IMR-90 (cell line): Measurements from ENCODE around the gene LALBA. TPM values are rescaled to one million over a fixed set of nuclear protein-coding genes. Genes with fewer than 3 reads are reported as not detected.

ENCODE experiments used
- ATAC-seq: fragments of 200-7000 bp; cut with Tn5 transposase; 2 replicates; pipeline ENCODE4 v1.9.1; 2020; ENCODE audit warnings: low read depth, mild to moderate bottlenecking, moderate library complexity
- BruUV-seq: library from RNA; stranded (reverse); fragments of 400-500 nt; replicated peaks from 2 replicates; lab custom pipeline; 2021; lab: Mats Ljungman, UMichigan
- CTCF ChIA-PET: fragments of 300-600 bp; formaldehyde crosslinking; extraction: SDS; loops from one replicate; lab custom pipeline; 2021; ENCODE audit warnings: antibody characterized with exemption; lab: Yijun Ruan, JAX
- POLR2A ChIA-PET: fragments of 300-600 bp; sonication (Branson Sonifier 250); formaldehyde crosslinking; loops from one replicate; lab custom pipeline; 2022; ENCODE audit warnings: antibody characterized with exemption; ENCODE audit not compliant: unreplicated experiment; lab: Charles Lee
- DNase-seq: peaks from one replicate; pipeline ENCODE4 v3.0.0; 2013
- H2AFZ ChIP-seq: replicated peaks from 2 replicates; pipeline ENCODE3; 2013; ENCODE audit warnings: low read length, mild to moderate bottlenecking; ENCODE audit not compliant: poor library complexity
- H2AK5ac ChIP-seq: 2 replicates; pipeline ENCODE4 v1.6.1; 2013; ENCODE audit warnings: low read depth, low read length, inconsistent platforms
- H2AK9ac ChIP-seq: replicated peaks from 2 replicates; pipeline ENCODE3; 2013; ENCODE audit warnings: mild to moderate bottlenecking, low read depth, low read length, moderate library complexity; ENCODE audit not compliant: poor library complexity
- H2BK120ac ChIP-seq: 2 replicates; pipeline ENCODE4 v1.6.1; 2013; ENCODE audit warnings: low read depth, low read length, inconsistent platforms
- H2BK15ac ChIP-seq: 3 replicates; pipeline ENCODE4 v1.6.1; 2013; ENCODE audit warnings: low read depth, low read length, inconsistent platforms
- H2BK20ac ChIP-seq: 2 replicates; pipeline ENCODE4 v1.6.1; 2013; ENCODE audit warnings: low read depth, mild to moderate bottlenecking, inconsistent platforms, low read length, moderate library complexity
- H2BK5ac ChIP-seq: 2 replicates; pipeline ENCODE4 v1.6.1; 2013; ENCODE audit warnings: mild to moderate bottlenecking, low read depth, low read length, inconsistent platforms; ENCODE audit not compliant: poor library complexity, severe bottlenecking
- H3K14ac ChIP-seq: replicated peaks from 2 replicates; pipeline ENCODE4 v1.6.1; 2013; ENCODE audit warnings: low read depth, low read length, inconsistent platforms
- H3K18ac ChIP-seq: 2 replicates; pipeline ENCODE4 v1.6.1; 2013; ENCODE audit warnings: low read depth, low read length, control low read depth
- H3K23ac ChIP-seq: 2 replicates; pipeline ENCODE4 v1.6.1; 2013; ENCODE audit warnings: low read depth, low read length, inconsistent platforms
- H3K27ac ChIP-seq: 2 replicates; pipeline ENCODE4 v1.5.1; 2013; ENCODE audit warnings: mild to moderate bottlenecking, control low read depth, low read length; ENCODE audit not compliant: insufficient read depth
- H3K27me3 ChIP-seq: 2 replicates; pipeline ENCODE4 v1.6.1; 2013; ENCODE audit warnings: low read length; ENCODE audit not compliant: control insufficient read depth, insufficient read depth
- H3K36me3 ChIP-seq: 2 replicates; pipeline ENCODE4 v1.6.1; 2013; ENCODE audit warnings: low read length, mixed read lengths; ENCODE audit not compliant: control insufficient read depth, insufficient read depth
- H3K4ac ChIP-seq: 2 replicates; pipeline ENCODE4 v1.6.1; 2013; ENCODE audit warnings: low read depth, low read length, inconsistent platforms
- H3K4me1 ChIP-seq: 2 replicates; pipeline ENCODE4 v1.6.1; 2013; ENCODE audit warnings: low read length, mixed read lengths; ENCODE audit not compliant: control insufficient read depth, insufficient read depth
- H3K4me2 ChIP-seq: 2 replicates; pipeline ENCODE4 v1.6.1; 2013; ENCODE audit warnings: low read depth, mild to moderate bottlenecking, control low read depth, low read length, moderate library complexity
- H3K4me3 ChIP-seq: 2 replicates; pipeline ENCODE4 v1.5.1; 2013; ENCODE audit warnings: low read depth, mild to moderate bottlenecking, control low read depth, low read length, moderate library complexity; ENCODE audit not compliant: insufficient read depth
- H3K56ac ChIP-seq: 2 replicates; pipeline ENCODE4 v1.6.1; 2013; ENCODE audit warnings: low read length, inconsistent platforms; ENCODE audit not compliant: insufficient read depth; ENCODE audit errors: extremely low read depth
- H3K79me1 ChIP-seq, 2 experiments: 2 replicates each; pipeline ENCODE4 v1.6.1; 2013; ENCODE audit warnings: low read length in 2 of 2, inconsistent platforms in 1 of 2, low read depth in 1 of 2
- H3K9ac ChIP-seq: 2 replicates; pipeline ENCODE4 v1.6.1; 2013; ENCODE audit warnings: low read depth, low read length, control low read depth
- H3K9me1 ChIP-seq: 2 replicates; pipeline ENCODE4 v1.6.1; 2013; ENCODE audit warnings: low read length, inconsistent platforms; ENCODE audit not compliant: insufficient read depth
- H3K9me3 ChIP-seq: 2 replicates; pipeline ENCODE4 v1.6.1; 2013; ENCODE audit warnings: low read length; ENCODE audit not compliant: control insufficient read depth, insufficient read depth
- H4K20me1 ChIP-seq: 2 replicates; pipeline ENCODE4 v1.6.1; 2013; ENCODE audit warnings: low read length, inconsistent platforms; ENCODE audit not compliant: insufficient read depth
- H4K5ac ChIP-seq: 2 replicates; pipeline ENCODE4 v1.6.1; 2013; ENCODE audit warnings: mild to moderate bottlenecking, low read depth, low read length, control low read depth
- H4K8ac ChIP-seq, 2 experiments: 2 replicates each; pipeline ENCODE4 v1.6.1; 2013; ENCODE audit warnings: low read depth in 2 of 2, low read length in 2 of 2, control low read depth in 1 of 2, inconsistent platforms in 1 of 2
- H4K91ac ChIP-seq: 2 replicates; pipeline ENCODE4 v1.6.1; 2013; ENCODE audit warnings: low read depth, low read length, inconsistent platforms; ENCODE audit not compliant: insufficient read depth
- BHLHE40 ChIP-seq: fragments of 150-350 bp; IDR thresholded peaks from 2 replicates; pipeline ENCODE4 v1.6.1; 2016; ENCODE audit warnings: mild to moderate bottlenecking, low read depth, low read length
- CEBPB ChIP-seq: IDR thresholded peaks from 2 replicates; pipeline ENCODE4 v1.6.1; 2012; ENCODE audit warnings: low read depth, low read length, improper control_type of control experiment
- CHD1 ChIP-seq: IDR thresholded peaks from 2 replicates; pipeline ENCODE4 v1.6.1; 2012; ENCODE audit warnings: low read depth, low read length, improper control_type of control experiment
- CTCF ChIP-seq: conservative IDR thresholded peaks from 2 replicates; pipeline ENCODE4 v1.5.1; 2012; ENCODE audit warnings: mild to moderate bottlenecking, low read depth, low read length, improper control_type of control experiment
- ELK1 ChIP-seq: fragments of 150-350 bp; IDR thresholded peaks from 2 replicates; pipeline ENCODE4 v1.6.1; 2016; ENCODE audit warnings: low read depth, mild to moderate bottlenecking, low read length, moderate library complexity, borderline replicate concordance
- FOS ChIP-seq: fragments of 150-350 bp; IDR thresholded peaks from 2 replicates; pipeline ENCODE4 v1.6.1; 2016; ENCODE audit warnings: low read depth, low read length
- MAFK ChIP-seq: IDR thresholded peaks from 2 replicates; pipeline ENCODE4 v1.6.1; 2012; ENCODE audit warnings: low read depth, low read length, improper control_type of control experiment
- MAZ ChIP-seq: IDR thresholded peaks from 2 replicates; pipeline ENCODE4 v1.6.1; 2012; ENCODE audit warnings: low read depth, mild to moderate bottlenecking, low read length, improper control_type of control experiment, moderate library complexity, borderline replicate concordance
- MXI1 ChIP-seq: IDR thresholded peaks from 2 replicates; pipeline ENCODE4 v1.6.1; 2012; ENCODE audit warnings: low read depth, mild to moderate bottlenecking, low read length, moderate library complexity, borderline replicate concordance
- NFE2L2 ChIP-seq: fragments of 150-350 bp; IDR thresholded peaks from 2 replicates; pipeline ENCODE4 v1.6.1; 2016; ENCODE audit warnings: low read depth, mild to moderate bottlenecking, low read length
- POLR2A ChIP-seq: IDR thresholded peaks from 2 replicates; pipeline ENCODE4 v1.6.1; 2012; ENCODE audit warnings: mild to moderate bottlenecking, low read depth, low read length
- RAD21 ChIP-seq: IDR thresholded peaks from 2 replicates; pipeline ENCODE4 v1.6.1; 2012; ENCODE audit warnings: low read length, improper control_type of control experiment
- RCOR1 ChIP-seq: IDR thresholded peaks from 2 replicates; pipeline ENCODE4 v1.6.1; 2012; ENCODE audit warnings: mild to moderate bottlenecking, low read length, improper control_type of control experiment; ENCODE audit not compliant: insufficient replicate concordance
- RFX5 ChIP-seq: IDR thresholded peaks from 2 replicates; pipeline ENCODE4 v1.8.0; 2012; ENCODE audit warnings: low read depth, mild to moderate bottlenecking, low read length, moderate library complexity
- SMC3 ChIP-seq: fragments of 150-350 bp; IDR thresholded peaks from 2 replicates; pipeline ENCODE4 v1.6.1; 2016; ENCODE audit warnings: low read depth, mild to moderate bottlenecking, antibody characterized with exemption, low read length, moderate library complexity
- USF2 ChIP-seq: fragments of 150-350 bp; IDR thresholded peaks from 2 replicates; pipeline ENCODE4 v1.6.1; 2017; ENCODE audit warnings: mild to moderate bottlenecking, antibody characterized with exemption, low read length, low read depth
- WGBS, 2 experiments: methylation state at CpG; one replicate each; pipeline versions ENCODE4 v1.1.5 to v1.1.7; 2013; ENCODE audit warnings: missing lambda C conversion rate in 2 of 2; ENCODE audit not compliant: insufficient read length in 1 of 2; ENCODE audit errors: extremely low coverage in 2 of 2; 5-methylcytosine and 5-hydroxymethylcytosine counted together
- dilution Hi-C: fragments of 300-500 bp; cut with HindIII; formaldehyde crosslinking; loops from one replicate; pipeline ENCODE4 v1.14.3; 2018; ENCODE audit warnings: low sequenced_read_pairs; ENCODE audit not compliant: unreplicated experiment
- in situ Hi-C: fragments of 300-500 bp; cut with MboI; formaldehyde crosslinking; loops from 3 replicates; pipeline ENCODE4 v1.14.3; 2019; ENCODE audit warnings: low sequenced_read_pairs, inconsistent platforms, mixed read lengths
- intact Hi-C: fragments of 100-400 bp; cut with micrococcal nuclease; formaldehyde crosslinking; loops from 2 replicates; pipeline ENCODE4 v1.10.0; 2022
- polyA plus RNA-seq, 3 experiments: library from polyadenylated mRNA; depleted of rRNA; stranded (reverse); fragments of >200 nt; gene quantifications; 2 replicates each; pipeline ENCODE4 v1.2.3, GENCODE V29; 2012; ENCODE audit warnings: low replicate concordance in 1 of 3
- total RNA-seq: library from RNA; depleted of rRNA; stranded (reverse); fragments of >200 nt; gene quantifications from 2 replicates; pipeline ENCODE4 v1.2.3, GENCODE V29; 2012

LALBA gene
- total and polyA plus RNA-seq, 2 of the 4 experiments (the other 2 are of a cell fraction), result not detected

- intact Hi-C loops (loop anchor here (1.0 to 10.0 kb wide), 6 partner anchors 75 to 651 kb away; partner anchors contain the start of gene TMEM106C), dilution Hi-C loops (no loop called here), in situ Hi-C loops (loop anchor here (5.0 kb wide), 1 partner anchor 73 kb away; no protein-coding TSS in a partner anchor)
- H3K36me3 ChIP-seq, result no peaks in the 10 kb centered on the region
- TF ChIP-seq NFE2L2, result no peak
- TF ChIP-seq MAFK, result no peak
- no peak for TF ChIP-seq SMC3
- no peak for TF ChIP-seq POLR2A
- no peak for TF ChIP-seq RFX5
- TF ChIP-seq RAD21, result no peak
- TF ChIP-seq MAZ, result no peak
- TF ChIP-seq CTCF, result no peak
- no peak for TF ChIP-seq ELK1
- no peak for TF ChIP-seq RCOR1
- no peak for TF ChIP-seq CEBPB
- no peak for TF ChIP-seq USF2
- TF ChIP-seq FOS, result no peak
- TF ChIP-seq BHLHE40, result no peak
- no peak for TF ChIP-seq CHD1
- TF ChIP-seq MXI1, result no peak
- no peaks in the 10 kb centered on the region for H4K20me1 ChIP-seq
- H3K4me1 ChIP-seq, result no peaks in the 10 kb centered on the region
- H2BK20ac ChIP-seq, result no peak overlapping the region
- no peak overlapping the region for H2BK15ac ChIP-seq
- no CpG with 5 or more reads among the region's 4 CpGs for WGBS, 2 experiments
- ATAC-seq, result no peak
- no peak overlapping the region for H3K14ac ChIP-seq
- BruUV-seq, result no TSS peak
- ChIA-PET CTCF (no interaction called here), POLR2A (no interaction called here)
- no peak overlapping the region for H3K9ac ChIP-seq
- H4K91ac ChIP-seq, result no peak overlapping the region
- no peak overlapping the region for H2AK9ac ChIP-seq
- no peak overlapping the region for H3K4ac ChIP-seq
- H3K9me3 ChIP-seq, result peaks cover 1% of the 10 kb centered on the region; the same call in 1 of the 2 replicates
- H3K56ac ChIP-seq, result no peak overlapping the region
- no peak overlapping the region for H4K8ac ChIP-seq
- H3K79me1 ChIP-seq, result no peaks in the 10 kb centered on the region
- H3K9me1 ChIP-seq, result no peaks in the 10 kb centered on the region
- no peak overlapping the region for H3K4me2 ChIP-seq
- no peak overlapping the region for H3K23ac ChIP-seq
- H3K4me3 ChIP-seq, result no peak overlapping the region
- no peak for DNase-seq
- H3K27me3 ChIP-seq, result peaks cover 2% of the 10 kb centered on the region
- H2AFZ ChIP-seq, result no peak overlapping the region
- no peak overlapping the region for H3K27ac ChIP-seq
- H3K18ac ChIP-seq, result no peak overlapping the region
- no peak overlapping the region for H2BK5ac ChIP-seq
- H2BK120ac ChIP-seq, result no peak overlapping the region
- H2AK5ac ChIP-seq, result no peak overlapping the region
- H4K5ac ChIP-seq, result no peak overlapping the region
These were observed 45.8 kb upstream of the LALBA start for GRCh38 chr12:48615681-48616080.
